ENCODE data around the gene LGI4.

Gene LGI4

DNA sequence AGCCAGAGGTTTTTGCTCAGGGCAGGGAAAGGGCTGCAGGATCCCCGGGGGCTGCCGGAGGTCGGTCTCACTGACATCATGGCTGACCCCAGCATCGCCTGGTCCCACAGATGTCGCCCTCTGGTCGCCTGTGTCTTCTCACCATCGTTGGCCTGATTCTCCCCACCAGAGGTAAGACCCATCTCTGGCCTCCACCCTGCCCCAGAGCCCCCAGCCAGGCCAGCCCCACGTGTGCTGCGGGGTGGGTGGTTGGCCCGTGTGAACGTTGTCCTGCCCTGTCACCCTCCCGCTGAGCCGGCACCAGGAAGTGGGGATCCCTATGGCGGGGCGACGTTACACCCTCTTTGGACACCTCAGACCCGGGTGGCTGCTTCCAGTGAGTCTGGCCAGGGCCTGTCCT is 20.6 kb upstream of the LGI4 start:
- H2BK5ac ChIP-seq (ENCODE audit: low read length): peak overlapping the region; percentile 62
- H3K27me3 ChIP-seq (ENCODE audit: control insufficient read depth in 3 of 3, insufficient read depth in 3 of 3, low read depth in 1 of 3, low read length in 3 of 3): peaks cover 7 to 72% (median 31%) of the 10 kb centered on the region in 3 experiments
- no peaks in the 10 kb centered on the region for H3K9me3 ChIP-seq (replicated peaks in 1 of 2; ENCODE audit: control insufficient read depth in 2 of 2, insufficient read depth in 1 of 2, low read depth in 1 of 2, low read length in 2 of 2)
- H3K9ac ChIP-seq (ENCODE audit: low read depth, low read length, poor library complexity): peak overlapping the region; percentile 33
- no peak overlapping the region for H4K91ac ChIP-seq (ENCODE audit: low read depth, low read length, poor library complexity)
- no peak overlapping the region for H2BK12ac ChIP-seq (ENCODE audit: low read length)
- H2AFZ ChIP-seq (ENCODE audit: low read length): peak overlapping the region; percentile 86
- H2BK15ac ChIP-seq (ENCODE audit: low read length): peak overlapping the region; percentile 84
- no peak overlapping the region for H3K14ac ChIP-seq (ENCODE audit: low read length)
- H3K23ac ChIP-seq (ENCODE audit: low read depth, low read length, poor library complexity): peak overlapping the region; percentile 77
- H3K18ac ChIP-seq (ENCODE audit: low read length): peak overlapping the region; percentile 94
- DNase-seq (ENCODE audit: low spot score): no peak
- WGBS, 2 donors (ENCODE audit: extremely low coverage in 2 of 2, insufficient read length in 2 of 2, insufficient replicate concordance in 1 of 2): no CpG with 5 or more reads among the region's 17 CpGs
- no peak overlapping the region for H4K8ac ChIP-seq (ENCODE audit: low read depth, low read length)
- H3K27ac ChIP-seq (replicated peaks; ENCODE audit: low read length): no peak overlapping the region
- H3K4me2 ChIP-seq (ENCODE audit: insufficient read depth, low read length, poor library complexity, severe bottlenecking): peak overlapping the region; percentile 86
- H3K36me3 ChIP-seq (replicated peaks in 1 of 2; ENCODE audit: control insufficient read depth in 2 of 2, insufficient read depth in 2 of 2, low read length in 2 of 2): no peaks in the 10 kb centered on the region
- H2BK120ac ChIP-seq (ENCODE audit: low read depth, low read length): no peak overlapping the region
- no peak overlapping the region for H3K4me3 ChIP-seq (ENCODE audit: low read length in 2 of 2)
- peak overlapping the region; percentile 89 for H2AK5ac ChIP-seq (ENCODE audit: low read depth, low read length)
- no peaks in the 10 kb centered on the region for H3K79me1 ChIP-seq (ENCODE audit: low read depth, low read length)
- no peak overlapping the region for H3K4ac ChIP-seq (ENCODE audit: low read length)
- H3K4me1 ChIP-seq (ENCODE audit: control insufficient read depth in 2 of 2, insufficient read depth in 1 of 2, low read depth in 1 of 2, low read length in 2 of 2): peaks cover 2 to 13% of the 10 kb centered on the region in 2 donors

DNA sequence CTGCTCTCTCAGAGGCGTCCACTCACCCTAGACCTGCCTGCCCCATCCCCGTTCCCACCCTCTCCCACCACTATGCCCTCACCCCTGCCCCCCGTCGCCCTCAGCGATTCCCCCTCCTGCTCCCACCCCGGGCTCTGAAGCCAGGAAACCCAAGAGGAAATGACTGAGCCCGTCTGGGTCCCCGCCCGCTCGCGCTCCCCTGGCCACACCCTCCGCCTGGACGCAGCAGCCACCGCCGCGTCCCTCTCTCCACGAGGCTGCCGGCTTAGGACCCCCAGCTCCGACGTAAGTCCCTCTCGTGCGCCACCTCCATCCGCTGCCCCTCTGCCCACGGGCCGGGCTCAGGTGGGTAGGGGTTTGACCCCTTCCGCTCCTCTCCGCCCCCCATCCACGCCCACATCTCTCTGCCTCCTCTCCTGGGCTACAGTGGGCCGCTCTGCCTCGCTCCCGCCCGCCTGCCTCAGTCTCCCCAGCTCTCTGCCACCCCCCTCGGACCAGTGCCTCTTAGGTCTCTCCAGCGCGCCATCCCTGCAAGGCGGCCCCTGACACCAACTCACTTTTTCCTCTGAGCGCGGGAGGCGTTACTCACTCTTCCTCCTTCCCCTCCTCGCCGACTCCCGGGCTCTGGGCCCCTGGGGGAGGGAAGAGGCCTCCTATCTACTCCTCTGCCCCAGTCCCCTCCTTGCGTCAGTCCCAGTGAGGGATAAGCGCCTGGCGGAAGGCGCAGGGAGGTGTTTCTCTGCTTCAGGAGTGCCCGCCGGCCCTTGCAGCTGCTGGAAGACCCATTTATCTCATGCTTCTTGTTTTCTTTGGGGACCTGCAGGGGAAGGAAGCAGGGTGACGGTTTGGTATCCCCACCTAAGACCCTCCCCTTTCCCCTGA is 19.9 kb upstream of the LGI4 start, which contains the start of gene FXYD5:
FXYD5 (plus strand) TSS at position 211 of the 882 bp plus-strand sequence. CDS start 816 bp downstream, outside the sequence.
- no peak within 1 kb of the TSS for H4K8ac ChIP-seq (ENCODE audit: low read depth, low read length)
- H3K18ac ChIP-seq (ENCODE audit: low read length): peak within 1 kb of the TSS; percentile 94
- no CpG with 5 or more reads among the region's 49 CpGs for WGBS, 2 donors (ENCODE audit: extremely low coverage in 2 of 2, insufficient read length in 2 of 2, insufficient replicate concordance in 1 of 2)
- peaks cover 2 to 13% of the 10 kb centered on the region in 2 donors for H3K4me1 ChIP-seq (ENCODE audit: control insufficient read depth in 2 of 2, insufficient read depth in 1 of 2, low read depth in 1 of 2, low read length in 2 of 2)
- no peak for DNase-seq (ENCODE audit: low spot score)
- no peak within 1 kb of the TSS for H2BK120ac ChIP-seq (ENCODE audit: low read depth, low read length)
- peak within 1 kb of the TSS; percentile 77 for H3K23ac ChIP-seq (ENCODE audit: low read depth, low read length, poor library complexity)
- peak within 1 kb of the TSS; percentile 89 for H2AK5ac ChIP-seq (ENCODE audit: low read depth, low read length)
- H3K4me3 ChIP-seq (ENCODE audit: low read length in 2 of 2): peak within 1 kb of the TSS; percentile 19 to 85
- peaks cover 7 to 74% (median 31%) of the 10 kb centered on the region in 3 experiments for H3K27me3 ChIP-seq (ENCODE audit: control insufficient read depth in 3 of 3, insufficient read depth in 3 of 3, low read depth in 1 of 3, low read length in 3 of 3)
- H3K4me2 ChIP-seq (ENCODE audit: insufficient read depth, low read length, poor library complexity, severe bottlenecking): peak within 1 kb of the TSS; percentile 86
- H3K9ac ChIP-seq (ENCODE audit: low read depth, low read length, poor library complexity): peak within 1 kb of the TSS; percentile 91
- no peaks in the 10 kb centered on the region for H3K9me3 ChIP-seq (replicated peaks in 1 of 2; ENCODE audit: control insufficient read depth in 2 of 2, insufficient read depth in 1 of 2, low read depth in 1 of 2, low read length in 2 of 2)
- H2BK5ac ChIP-seq (ENCODE audit: low read length): peak within 1 kb of the TSS; percentile 62
- no peak within 1 kb of the TSS for H3K27ac ChIP-seq (replicated peaks; ENCODE audit: low read length)
- peak within 1 kb of the TSS; percentile 86 for H2AFZ ChIP-seq (ENCODE audit: low read length)
- H3K79me1 ChIP-seq (ENCODE audit: low read depth, low read length): no peaks in the 10 kb centered on the region
- no peak within 1 kb of the TSS for H4K91ac ChIP-seq (ENCODE audit: low read depth, low read length, poor library complexity)
- no peak within 1 kb of the TSS for H3K4ac ChIP-seq (ENCODE audit: low read length)
- peak within 1 kb of the TSS; percentile 94 for H3K14ac ChIP-seq (ENCODE audit: low read length)
- peak within 1 kb of the TSS; percentile 97 for H2BK12ac ChIP-seq (ENCODE audit: low read length)
- H2BK15ac ChIP-seq (ENCODE audit: low read length): peak within 1 kb of the TSS; percentile 84
- no peaks in the 10 kb centered on the region for H3K36me3 ChIP-seq (replicated peaks in 1 of 2; ENCODE audit: control insufficient read depth in 2 of 2, insufficient read depth in 2 of 2, low read length in 2 of 2)

DNA sequence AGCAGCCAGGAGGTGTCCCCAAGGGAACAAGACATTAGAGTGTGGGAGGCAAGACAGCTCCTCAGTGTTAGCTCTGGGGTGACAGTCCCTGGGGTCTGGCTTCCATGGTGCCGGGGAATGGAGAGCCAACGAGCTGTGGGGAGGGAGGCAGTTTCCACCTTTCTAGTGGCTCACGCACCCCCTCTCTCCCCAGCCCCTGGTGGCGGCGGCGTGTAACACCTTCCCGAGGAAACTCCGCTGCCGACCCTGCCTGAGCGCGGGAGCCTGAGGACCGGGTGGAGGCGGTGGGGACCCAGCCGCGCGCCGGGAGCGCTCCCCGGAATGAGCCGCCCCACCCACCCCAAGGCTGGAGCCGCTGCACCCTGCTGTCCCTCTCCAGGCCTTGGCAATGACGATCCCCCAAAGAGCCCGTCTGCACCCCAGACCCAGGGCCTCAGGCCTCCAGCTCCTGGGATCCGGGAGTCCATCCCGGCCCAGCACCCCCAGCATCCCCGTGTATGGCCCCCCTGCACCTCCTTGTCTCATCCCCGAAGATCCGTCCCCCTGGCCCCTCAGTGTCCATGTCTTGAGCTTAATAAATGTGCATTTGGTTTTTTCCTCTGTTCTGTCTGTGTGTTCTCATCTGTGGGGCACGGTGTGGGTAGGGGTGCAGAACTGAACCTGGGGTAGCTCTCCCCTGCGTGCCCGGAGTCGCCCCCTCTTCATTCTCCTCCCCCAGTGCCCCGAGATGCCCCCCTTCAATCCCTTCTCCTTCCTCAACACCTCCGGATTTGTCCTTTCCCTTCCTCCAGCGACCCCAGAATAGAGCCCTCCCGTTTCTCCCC is 19.1 kb upstream of the LGI4 start:
- no peak overlapping the region for H3K4ac ChIP-seq (ENCODE audit: low read length)
- H4K8ac ChIP-seq (ENCODE audit: low read depth, low read length): no peak overlapping the region
- no peaks in the 10 kb centered on the region for H3K79me1 ChIP-seq (ENCODE audit: low read depth, low read length)
- no peak overlapping the region for H3K27ac ChIP-seq (replicated peaks; ENCODE audit: low read length)
- no peaks in the 10 kb centered on the region for H3K36me3 ChIP-seq (replicated peaks in 1 of 2; ENCODE audit: control insufficient read depth in 2 of 2, insufficient read depth in 2 of 2, low read length in 2 of 2)
- WGBS, 2 donors (ENCODE audit: extremely low coverage in 2 of 2, insufficient read length in 2 of 2, insufficient replicate concordance in 1 of 2): no CpG with 5 or more reads among the region's 36 CpGs
- H3K14ac ChIP-seq (ENCODE audit: low read length): peak overlapping the region; percentile 94
- H2AK5ac ChIP-seq (ENCODE audit: low read depth, low read length): peak overlapping the region; percentile 83
- peak overlapping the region; percentile 62 for H2BK5ac ChIP-seq (ENCODE audit: low read length)
- H3K18ac ChIP-seq (ENCODE audit: low read length): peak overlapping the region; percentile 94
- peak overlapping the region in 1 of 2 donors; percentile 85 for H3K4me3 ChIP-seq (ENCODE audit: low read length in 2 of 2)
- peak overlapping the region; percentile 86 for H2AFZ ChIP-seq (ENCODE audit: low read length)
- peaks cover 2 to 13% of the 10 kb centered on the region in 2 donors for H3K4me1 ChIP-seq (ENCODE audit: control insufficient read depth in 2 of 2, insufficient read depth in 1 of 2, low read depth in 1 of 2, low read length in 2 of 2)
- H3K9me3 ChIP-seq (replicated peaks in 1 of 2; ENCODE audit: control insufficient read depth in 2 of 2, insufficient read depth in 1 of 2, low read depth in 1 of 2, low read length in 2 of 2): no peaks in the 10 kb centered on the region
- H3K4me2 ChIP-seq (ENCODE audit: insufficient read depth, low read length, poor library complexity, severe bottlenecking): peak overlapping the region; percentile 86
- H2BK15ac ChIP-seq (ENCODE audit: low read length): peak overlapping the region; percentile 78
- peaks cover 7 to 77% (median 31%) of the 10 kb centered on the region in 3 experiments for H3K27me3 ChIP-seq (ENCODE audit: control insufficient read depth in 3 of 3, insufficient read depth in 3 of 3, low read depth in 1 of 3, low read length in 3 of 3)
- no peak for DNase-seq (ENCODE audit: low spot score)
- peak overlapping the region; percentile 76 for H3K23ac ChIP-seq (ENCODE audit: low read depth, low read length, poor library complexity)
- H2BK120ac ChIP-seq (ENCODE audit: low read depth, low read length): no peak overlapping the region
- peak overlapping the region; percentile 50 for H3K9ac ChIP-seq (ENCODE audit: low read depth, low read length, poor library complexity)
- H4K91ac ChIP-seq (ENCODE audit: low read depth, low read length, poor library complexity): no peak overlapping the region
- H2BK12ac ChIP-seq (ENCODE audit: low read length): no peak overlapping the region
